ENCODE data around the gene DACH1.

DACH1 gene

GRCh38 chr13:71685072-71685471, 181.9 kb downstream of the DACH1 start:
- no peak for DNase-seq

- no peak for DNase-seq
These were observed 184.9 kb downstream of the DACH1 start for GRCh38 chr13:71681901-71682613.

- DNase-seq = no peak
These were observed 189.9 kb downstream of the DACH1 start for GRCh38 chr13:71677124-71677523.

- DNase-seq = no peak
These were observed 194.5 kb downstream of the DACH1 start for GRCh38 chr13:71672512-71672911.

- DNase-seq = no peak
These were observed 203.6 kb downstream of the DACH1 start for GRCh38 chr13:71663431-71663830.

GRCh38 chr13:71661921-71662320, 205.1 kb downstream of the DACH1 start:
- DNase-seq = no peak

GRCh38 chr13:71659404-71659803, 207.6 kb downstream of the DACH1 start:
- no peak for DNase-seq

GRCh38 chr13:71645467-71645866, 221.5 kb downstream of the DACH1 start:
- DNase-seq = no peak

GRCh38 chr13:71644579-71644978, 222.4 kb downstream of the DACH1 start:
- DNase-seq = no peak

- DNase-seq = no peak
These were observed 223.6 kb downstream of the DACH1 start for GRCh38 chr13:71643448-71643860.

GRCh38 chr13:71638751-71639150, 228.3 kb downstream of the DACH1 start:
- no peak for DNase-seq

GRCh38 chr13:71634602-71635443, 232.2 kb downstream of the DACH1 start:
- no peak for DNase-seq

GRCh38 chr13:71634182-71634581, 232.8 kb downstream of the DACH1 start:
- DNase-seq = no peak

- no peak for DNase-seq
These were observed 234.3 kb downstream of the DACH1 start for GRCh38 chr13:71632721-71633120.

- no peak for DNase-seq
These were observed 234.8 kb downstream of the DACH1 start for GRCh38 chr13:71632206-71632605.

GRCh38 chr13:71629167-71629566, 237.8 kb downstream of the DACH1 start:
- no peak for DNase-seq

GRCh38 chr13:71626421-71627117, 240.4 kb downstream of the DACH1 start:
- DNase-seq = no peak

GRCh38 chr13:71625694-71626093, 241.3 kb downstream of the DACH1 start:
- no peak for DNase-seq

GRCh38 chr13:71624653-71625600, 242.1 kb downstream of the DACH1 start:
- DNase-seq = no peak

- no peak for DNase-seq
These were observed 245.6 kb downstream of the DACH1 start for GRCh38 chr13:71621174-71622124.

- DNase-seq = no peak
These were observed 247.9 kb downstream of the DACH1 start for GRCh38 chr13:71619096-71619495.

All from CD4-positive, alpha-beta T cell treated with Interleukin-15 for 1 hour (primary cell).